GM19455 (cell line): Measurements from ENCODE around the gene FAM209B.
"Not testable (repeated sequence)": the region's sequence is repeated elsewhere in the genome, so short reads cannot be mapped to it uniquely, and the experiment has no call there.

Experiments used
- ATAC-seq: cut with Tn5 transposase; IDR thresholded peaks from one replicate; pipeline ENCODE4 v1.9.1; 2021; ENCODE audit not compliant: unreplicated experiment

FAM209B gene

GRCh38 chr20:56532946-56533345 lies at the start of gene FAM209B:
Gene FAM209B, plus strand, starts transcription at chr20:56533246. Its CDS starts 96 bp downstream, at chr20:56533342.
- ATAC-seq: not testable (repeated sequence)

GRCh38 chr20:56483970-56484369 lies 49.1 kb upstream of the FAM209B start:
- no peak for ATAC-seq

- no peak for ATAC-seq
Observed at GRCh38 chr20:56487216-56487615, 45.8 kb upstream of the FAM209B start.

- ATAC-seq: no peak
Observed at GRCh38 chr20:56488566-56488965, 44.5 kb upstream of the FAM209B start.

- ATAC-seq: no peak
Observed at GRCh38 chr20:56501116-56501515, 31.9 kb upstream of the FAM209B start.

- ATAC-seq: no peak
Observed at GRCh38 chr20:56503916-56504315, 29.1 kb upstream of the FAM209B start.

- ATAC-seq: no peak
Observed at GRCh38 chr20:56504373-56505005, 28.6 kb upstream of the FAM209B start.

- ATAC-seq: no peak
Observed at GRCh38 chr20:56506103-56506502, 26.9 kb upstream of the FAM209B start.

- ATAC-seq: no peak
Observed at GRCh38 chr20:56511926-56512325, 21.1 kb upstream of the FAM209B start.

GRCh38 chr20:56513161-56514150 lies 19.6 kb upstream of the FAM209B start:
- ATAC-seq: no peak

- ATAC-seq: no peak
Observed at GRCh38 chr20:56516631-56517030, 16.4 kb upstream of the FAM209B start.

GRCh38 chr20:56517211-56517610 lies 15.8 kb upstream of the FAM209B start:
- no peak for ATAC-seq

- ATAC-seq: no peak
Observed at GRCh38 chr20:56517641-56518040, 15.4 kb upstream of the FAM209B start.

GRCh38 chr20:56518126-56518525 lies 14.9 kb upstream of the FAM209B start:
- ATAC-seq: no peak

GRCh38 chr20:56518721-56519398 lies 14.2 kb upstream of the FAM209B start:
- no peak for ATAC-seq

GRCh38 chr20:56519551-56519950 lies 13.5 kb upstream of the FAM209B start:
- ATAC-seq: no peak

- no peak for ATAC-seq
Observed at GRCh38 chr20:56520180-56520579, 12.9 kb upstream of the FAM209B start.

GRCh38 chr20:56520746-56521354 lies 12.2 kb upstream of the FAM209B start:
- not testable (repeated sequence) for ATAC-seq

GRCh38 chr20:56522311-56522710 lies 10.7 kb upstream of the FAM209B start:
- ATAC-seq: no peak

GRCh38 chr20:56524444-56524843 lies 8.6 kb upstream of the FAM209B start, which contains the start of gene FAM209A:
Gene FAM209A, plus strand, starts transcription at chr20:56524744. Its CDS starts 65 bp downstream, at chr20:56524809.
- ATAC-seq: not testable (repeated sequence)

GRCh38 chr20:56527521-56527920 lies 5.5 kb upstream of the FAM209B start:
- no peak for ATAC-seq
